GM18909 (cell line): ENCODE results near the gene MCM3AP.

Source experiments
- ATAC-seq: cut with Tn5 transposase; IDR thresholded peaks from one replicate; pipeline ENCODE4 v1.9.1; 2021; ENCODE audit warnings: mild to moderate bottlenecking; ENCODE audit not compliant: unreplicated experiment, poor library complexity

Gene MCM3AP

DNA sequence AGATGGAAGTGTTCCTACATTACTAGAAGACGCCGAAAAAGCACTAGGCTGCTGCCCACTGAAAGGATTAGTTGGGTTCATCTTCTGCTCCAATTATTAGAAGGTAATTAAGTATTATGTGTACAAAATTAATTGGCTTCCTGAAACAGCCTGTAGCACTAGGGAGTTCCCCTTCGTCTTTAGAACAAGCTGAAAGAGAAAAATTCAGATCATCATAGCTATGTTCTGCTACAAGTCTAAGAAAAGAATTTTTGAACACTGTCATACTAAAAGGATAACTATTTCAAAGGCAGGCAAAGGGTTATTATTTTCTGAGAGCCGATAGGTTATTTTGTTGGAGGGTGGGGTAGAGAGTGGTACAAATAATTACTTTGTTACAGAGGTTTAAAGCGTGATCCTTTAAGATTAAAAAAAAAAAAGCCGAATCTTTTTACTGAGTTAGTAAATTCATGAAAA is at the start of gene MCM3AP:
Gene MCM3AP, minus strand, starts transcription at position 406 of the 456 bp plus-strand sequence. Its CDS starts 325 bp downstream, at position 81.
- ATAC-seq: no peak

GRCh38 chr21:46334351-46335140 is 49.1 kb upstream of the MCM3AP start:
- no peak for ATAC-seq

DNA sequence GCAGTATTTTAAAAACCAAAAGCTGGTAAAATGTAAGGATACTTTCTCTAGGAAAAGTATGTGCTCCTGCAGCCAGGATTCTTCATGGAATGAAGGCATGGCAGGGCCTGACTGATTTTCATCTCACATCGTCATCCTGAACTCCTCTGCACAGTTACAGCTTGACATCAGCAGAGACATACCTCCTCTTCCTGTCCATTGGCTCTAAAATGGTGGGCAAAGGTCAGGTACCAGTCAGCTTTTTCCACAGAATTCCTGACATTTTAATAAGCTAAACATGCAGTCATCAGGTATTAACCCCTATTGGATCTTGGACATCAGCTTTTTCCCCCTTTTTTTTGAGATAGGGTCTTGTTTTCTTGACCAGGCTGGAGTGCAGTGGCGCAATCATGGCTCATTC is 44.4 kb upstream of the MCM3AP start:
- ATAC-seq: no peak

- ATAC-seq: no peak
Measured at GRCh38 chr21:46328151-46328550, 42.7 kb upstream of the MCM3AP start.

- ATAC-seq: no peak
Measured at GRCh38 chr21:46327711-46328110, 42.3 kb upstream of the MCM3AP start.

GRCh38 chr21:46326110-46326703 is 40.8 kb upstream of the MCM3AP start:
- no peak for ATAC-seq

DNA sequence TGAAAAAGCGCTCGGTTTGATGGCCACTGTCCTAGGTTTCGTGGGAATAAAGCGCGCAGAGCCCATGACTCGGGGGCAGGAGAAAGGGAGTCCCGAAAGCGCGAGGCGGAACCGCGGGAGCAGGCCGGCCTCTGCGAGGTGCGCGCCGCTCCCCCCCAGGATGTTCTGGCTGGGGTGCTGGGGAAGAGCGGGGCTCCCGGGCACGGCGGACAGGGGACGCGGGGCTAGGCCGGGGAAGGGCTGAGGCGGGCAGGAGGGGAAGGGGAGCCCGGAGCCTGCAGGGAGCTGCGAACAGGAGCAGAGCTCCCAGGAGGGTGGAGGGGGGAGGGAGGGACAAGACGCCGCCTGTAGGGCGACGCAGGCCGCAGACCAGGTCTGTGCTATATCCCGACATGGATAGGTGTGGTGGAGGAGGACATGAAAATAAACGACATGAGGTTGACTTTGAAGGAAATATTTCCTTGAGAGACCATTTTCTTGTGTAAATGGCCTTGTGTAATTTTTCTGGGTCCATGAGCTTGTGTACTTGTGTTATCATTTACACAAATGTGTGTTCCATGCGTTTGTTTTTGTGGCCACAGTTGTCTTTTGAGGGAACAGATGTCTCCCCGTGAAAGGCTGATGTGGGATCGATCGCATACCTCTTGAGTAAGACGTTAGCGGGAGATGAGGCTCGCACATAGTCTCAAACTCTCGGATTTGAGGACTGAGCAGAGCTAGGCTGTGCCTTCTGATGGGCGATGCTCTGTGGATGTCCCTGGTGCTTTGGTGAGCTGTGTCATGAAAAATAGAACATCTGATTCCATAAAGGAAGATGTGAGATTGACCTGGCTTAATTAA is 39.9 kb upstream of the MCM3AP start:
- no peak for ATAC-seq

DNA sequence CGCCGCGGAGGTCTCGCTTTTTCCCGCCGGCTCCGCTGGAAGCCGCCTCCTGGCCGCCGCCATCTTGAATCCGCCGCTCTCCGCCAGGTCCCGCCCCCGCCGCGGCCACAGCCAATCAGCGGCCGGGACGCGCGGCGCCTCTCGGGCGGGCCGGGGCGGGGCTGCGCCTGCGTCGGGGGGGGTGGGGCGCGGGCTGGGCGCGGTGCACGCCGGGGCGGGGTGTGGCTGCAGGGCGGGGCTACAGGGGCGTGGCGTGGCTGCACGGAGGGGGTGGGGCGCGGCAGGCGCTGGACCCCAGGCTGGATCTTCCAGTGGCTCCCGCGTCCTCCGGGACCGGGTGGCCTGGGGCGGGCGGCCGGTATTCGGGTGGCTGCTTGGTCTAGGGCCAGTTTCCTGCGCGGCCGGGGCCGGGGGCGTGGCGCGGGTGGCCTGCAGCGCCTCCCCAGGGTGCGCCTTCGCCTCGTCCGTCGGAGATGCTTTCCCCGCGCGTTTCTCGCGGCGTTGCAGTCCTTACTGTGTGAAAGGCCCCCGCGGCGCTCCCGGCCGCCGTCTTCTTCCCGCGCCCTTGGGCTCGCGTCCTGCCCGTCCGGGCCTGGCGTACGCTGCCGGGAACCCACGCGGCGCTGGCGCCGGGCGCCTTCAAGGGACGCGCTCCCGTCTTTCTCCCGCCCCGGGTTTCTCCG is 39.1 kb upstream of the MCM3AP start:
- peak; percentile 49 for ATAC-seq

DNA sequence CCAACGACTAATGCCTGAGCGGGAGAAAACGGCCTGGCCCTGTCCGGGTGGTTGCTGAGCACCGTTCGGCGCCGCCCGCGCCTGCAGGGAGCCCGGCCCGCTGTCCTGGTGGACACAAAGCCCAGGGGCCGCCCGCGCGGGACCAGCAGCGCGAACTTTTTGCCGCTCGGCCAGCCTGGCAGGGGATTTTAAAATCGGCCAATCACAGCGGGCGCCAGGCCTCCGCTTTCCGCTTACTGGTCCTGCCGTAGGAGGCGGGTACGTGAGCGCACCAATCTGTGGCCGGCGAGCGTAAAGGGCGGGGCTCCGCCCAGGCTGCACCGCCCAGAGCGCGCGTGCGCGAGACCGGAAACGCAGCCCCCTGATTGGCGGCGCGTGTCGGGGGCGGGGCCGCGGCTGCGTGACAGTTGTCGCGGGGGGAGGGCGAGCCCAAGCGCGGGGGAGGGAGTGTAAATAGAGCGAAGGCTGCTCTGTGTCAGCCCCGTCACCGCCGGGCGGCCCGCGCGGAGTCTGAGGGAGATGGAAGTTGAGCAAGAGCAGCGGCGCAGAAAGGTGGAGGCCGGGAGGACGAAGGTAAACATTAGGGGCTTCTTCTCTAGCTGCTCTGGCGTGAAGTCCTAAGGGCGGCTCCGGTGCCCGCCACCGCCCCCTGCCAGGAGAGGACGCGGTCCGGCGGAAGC is 38.4 kb upstream of the MCM3AP start, which contains the start of the genes C21orf58 and PCNT:
Gene C21orf58, minus strand, starts transcription at position 161 of the 680 bp plus-strand sequence. CDS start 1,132 bp downstream, outside the sequence.
Gene PCNT, plus strand, starts transcription at position 447 of the 680 bp plus-strand sequence. Its CDS starts 73 bp downstream, at position 520.
- peak; percentile 81 for ATAC-seq

GRCh38 chr21:46323227-46323709 is 37.9 kb upstream of the MCM3AP start:
- no peak for ATAC-seq

GRCh38 chr21:46322351-46323226 is 37.2 kb upstream of the MCM3AP start:
- no peak for ATAC-seq

DNA sequence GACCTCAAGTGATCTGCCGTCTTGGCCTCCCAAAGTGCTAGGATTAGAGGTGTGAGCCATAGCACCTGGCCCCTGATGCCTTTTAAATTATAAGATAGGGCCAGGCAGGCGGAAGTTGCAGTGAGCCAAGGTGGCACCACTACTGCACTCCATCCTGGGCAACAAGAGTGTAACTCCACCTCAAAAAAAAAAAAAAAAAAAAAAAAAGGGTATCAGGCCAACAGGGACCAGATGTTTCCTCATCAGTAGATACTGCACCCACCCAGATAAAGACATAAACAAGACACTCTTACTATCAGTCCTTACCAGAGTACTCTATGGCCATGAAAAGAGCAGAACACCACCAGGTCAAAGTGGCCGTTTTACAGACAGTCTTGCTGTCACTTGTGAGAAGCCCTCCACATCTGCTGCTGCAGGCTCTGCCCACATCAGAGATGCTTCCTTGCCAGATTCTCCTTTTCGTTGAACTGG is 35.0 kb upstream of the MCM3AP start:
- no peak for ATAC-seq

DNA sequence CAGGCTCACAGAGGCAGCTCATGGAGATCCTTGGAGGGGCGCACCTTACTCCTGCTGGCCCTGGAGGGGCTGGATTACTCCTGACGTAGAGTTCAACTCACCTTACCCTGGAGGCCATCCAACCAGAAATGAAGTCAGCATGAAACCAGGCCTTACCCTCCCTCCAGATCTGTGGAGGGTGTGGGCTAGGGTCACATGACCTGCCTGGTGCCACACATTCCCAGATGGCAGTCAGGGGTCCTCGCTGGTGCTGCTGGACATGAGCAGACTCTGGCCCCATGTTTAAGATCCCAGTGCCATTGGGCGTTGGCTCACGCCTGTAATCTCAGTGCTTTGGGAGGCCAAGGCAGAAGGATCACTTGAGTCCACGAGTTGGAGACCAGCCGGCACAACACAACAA is 33.8 kb upstream of the MCM3AP start:
- ATAC-seq: no peak

GRCh38 chr21:46318464-46318845 is 33.0 kb upstream of the MCM3AP start:
- no peak for ATAC-seq

DNA sequence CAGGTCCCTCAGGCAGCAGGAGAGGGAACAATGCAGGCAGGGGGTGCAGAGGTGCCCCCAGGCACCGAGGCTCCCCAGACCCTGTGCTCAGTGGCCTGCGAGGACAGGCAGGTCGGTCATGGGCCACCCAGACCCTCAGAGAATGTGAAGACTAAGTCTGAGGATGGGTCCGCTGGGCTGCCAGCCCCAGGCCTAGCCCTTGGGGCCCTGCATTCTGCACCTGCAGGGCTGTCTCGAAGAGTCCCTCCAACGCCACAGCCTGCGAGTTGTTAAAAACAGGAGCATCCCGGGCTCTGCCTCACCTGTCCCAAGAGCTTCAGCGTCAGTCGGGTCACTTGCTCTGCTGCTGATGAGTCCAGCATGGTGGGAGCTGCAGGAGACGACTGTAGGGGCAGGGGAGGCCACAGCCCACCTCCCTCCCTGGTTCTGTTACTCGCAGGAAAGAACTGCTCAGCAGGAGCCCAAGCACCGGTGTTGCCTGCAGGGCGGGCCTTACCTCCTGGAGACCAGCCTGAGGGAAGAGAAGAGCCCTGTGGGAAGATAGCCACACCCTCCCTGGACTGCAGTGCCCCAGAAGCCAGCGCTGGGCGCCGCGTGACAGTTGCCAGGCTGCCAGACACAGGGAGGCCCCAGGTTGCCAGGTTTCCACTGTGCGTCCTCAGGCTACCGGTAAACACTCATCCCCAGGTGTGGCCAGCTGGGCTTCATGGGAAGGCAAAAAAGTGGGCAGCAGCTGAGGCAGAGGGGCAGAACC is 32.5 kb upstream of the MCM3AP start:
- no peak for ATAC-seq

DNA sequence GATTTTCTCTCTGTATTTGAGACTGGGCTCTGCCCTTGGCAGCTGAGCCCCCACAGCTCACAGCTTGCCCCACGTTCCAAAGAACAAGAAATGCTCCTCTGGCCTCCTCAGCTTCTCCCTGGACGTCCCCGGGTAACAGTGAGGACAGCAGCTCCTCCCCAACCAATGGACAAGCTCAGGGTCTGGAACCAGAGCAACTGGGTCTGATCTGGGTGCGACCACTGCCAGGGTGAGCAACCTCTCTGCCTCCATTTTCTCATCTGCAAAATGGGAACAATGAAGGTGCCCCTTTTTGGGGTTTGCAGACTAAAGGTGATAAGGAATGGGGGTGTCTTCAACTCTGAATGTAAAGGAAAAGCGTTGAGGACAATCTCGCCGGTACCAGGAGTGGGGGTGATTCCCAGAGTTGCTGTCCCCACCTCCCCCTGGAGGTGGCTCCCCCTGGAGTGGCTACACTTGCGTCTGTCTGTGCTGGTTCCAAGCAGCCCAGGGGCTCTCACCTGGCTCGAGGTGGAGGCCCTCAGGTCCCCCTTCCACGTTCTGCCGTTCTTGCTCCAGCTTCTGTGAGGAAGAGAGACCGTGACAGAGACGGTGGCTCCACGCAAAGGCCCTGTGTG is 31.4 kb upstream of the MCM3AP start:
- no peak for ATAC-seq

DNA sequence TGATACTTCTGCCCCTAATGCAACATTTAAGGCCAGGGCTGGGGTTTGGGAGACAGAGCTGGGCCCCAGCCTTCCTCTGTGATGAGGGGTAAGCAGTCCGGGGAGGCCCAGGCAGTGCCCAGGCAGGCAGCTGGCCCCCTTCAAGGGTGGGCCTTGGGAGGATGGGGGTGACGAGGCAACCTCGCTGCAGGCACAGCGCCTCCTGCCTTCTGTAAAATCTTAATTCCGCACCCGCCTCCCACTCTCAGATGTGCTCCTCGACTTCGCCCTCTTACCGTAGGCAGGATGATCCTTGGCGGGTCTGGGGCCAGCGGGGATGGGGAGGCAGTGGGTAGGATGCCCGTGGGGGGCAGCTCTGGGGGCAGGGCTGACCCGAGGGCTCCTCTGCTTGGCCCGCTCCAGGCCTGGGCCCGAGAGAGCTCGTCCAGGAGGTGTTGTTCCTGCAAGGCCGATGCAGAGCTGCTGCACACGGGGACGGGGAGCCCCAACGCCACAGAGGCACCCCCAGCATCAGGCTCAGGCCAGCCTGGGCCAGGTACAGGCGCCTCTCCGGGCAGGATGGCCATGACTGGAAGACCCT is 29.1 kb upstream of the MCM3AP start:
- ATAC-seq: no peak
